ENCODE measurements around the gene TMEM51. TPM values are rescaled to one million over a fixed set of nuclear protein-coding genes. Genes with fewer than 3 reads are reported as not detected.

Gene TMEM51
- polyA plus RNA-seq, 3 donors = 2.8 to 17.9 (median 3.6) TPM

DNA sequence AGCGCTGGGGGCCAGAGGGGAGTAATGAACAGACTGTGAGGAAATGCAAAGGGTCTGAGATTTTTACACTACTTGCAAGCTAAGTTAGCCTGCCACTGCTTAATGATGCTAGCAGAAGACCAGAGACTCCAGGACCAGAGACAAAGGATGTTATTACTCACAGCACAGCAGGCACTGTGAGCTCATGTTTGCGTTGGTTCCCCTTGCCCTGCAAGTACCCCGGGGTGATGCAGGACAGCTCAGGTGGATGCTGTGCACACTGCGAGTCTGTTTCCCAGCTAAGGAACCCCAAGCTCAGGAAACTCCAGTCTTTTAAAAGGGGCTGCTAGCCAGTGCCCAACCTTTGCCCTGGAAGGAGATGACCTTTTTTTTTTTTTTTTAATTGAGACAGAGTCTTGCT, 94.7 kb downstream of the TMEM51 start:
- WGBS, 3 donors = 89 to 93% (median 90%) methylated on average over 4 of the region's 4 CpGs
- H3K27ac ChIP-seq (ENCODE audit: low read depth, low read length) = no peak overlapping the region

DNA sequence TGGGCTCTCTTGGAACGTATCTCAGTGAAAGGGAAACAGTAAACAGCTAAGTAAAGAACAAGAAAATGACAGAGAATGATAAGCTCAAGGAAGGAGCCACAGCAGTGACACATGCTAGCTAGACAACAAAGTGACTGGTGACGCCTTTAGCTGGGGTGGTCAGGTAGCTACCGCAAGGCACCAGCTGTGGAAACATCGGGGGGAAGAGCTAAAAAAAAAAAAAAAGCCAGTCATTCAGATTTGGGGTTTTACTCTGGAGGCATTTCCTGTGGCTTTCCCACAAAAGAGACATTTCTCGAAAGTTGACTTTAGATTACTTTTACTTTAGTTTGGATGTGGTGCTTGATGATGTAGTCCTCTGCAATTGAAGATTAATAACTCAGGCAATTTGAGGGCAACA, 95.5 kb downstream of the TMEM51 start:
- WGBS, 3 donors = 47 to 60% (median 50%) methylated on average over 5 of the region's 5 CpGs
- no peak overlapping the region for H3K27ac ChIP-seq (ENCODE audit: low read depth, low read length)

DNA sequence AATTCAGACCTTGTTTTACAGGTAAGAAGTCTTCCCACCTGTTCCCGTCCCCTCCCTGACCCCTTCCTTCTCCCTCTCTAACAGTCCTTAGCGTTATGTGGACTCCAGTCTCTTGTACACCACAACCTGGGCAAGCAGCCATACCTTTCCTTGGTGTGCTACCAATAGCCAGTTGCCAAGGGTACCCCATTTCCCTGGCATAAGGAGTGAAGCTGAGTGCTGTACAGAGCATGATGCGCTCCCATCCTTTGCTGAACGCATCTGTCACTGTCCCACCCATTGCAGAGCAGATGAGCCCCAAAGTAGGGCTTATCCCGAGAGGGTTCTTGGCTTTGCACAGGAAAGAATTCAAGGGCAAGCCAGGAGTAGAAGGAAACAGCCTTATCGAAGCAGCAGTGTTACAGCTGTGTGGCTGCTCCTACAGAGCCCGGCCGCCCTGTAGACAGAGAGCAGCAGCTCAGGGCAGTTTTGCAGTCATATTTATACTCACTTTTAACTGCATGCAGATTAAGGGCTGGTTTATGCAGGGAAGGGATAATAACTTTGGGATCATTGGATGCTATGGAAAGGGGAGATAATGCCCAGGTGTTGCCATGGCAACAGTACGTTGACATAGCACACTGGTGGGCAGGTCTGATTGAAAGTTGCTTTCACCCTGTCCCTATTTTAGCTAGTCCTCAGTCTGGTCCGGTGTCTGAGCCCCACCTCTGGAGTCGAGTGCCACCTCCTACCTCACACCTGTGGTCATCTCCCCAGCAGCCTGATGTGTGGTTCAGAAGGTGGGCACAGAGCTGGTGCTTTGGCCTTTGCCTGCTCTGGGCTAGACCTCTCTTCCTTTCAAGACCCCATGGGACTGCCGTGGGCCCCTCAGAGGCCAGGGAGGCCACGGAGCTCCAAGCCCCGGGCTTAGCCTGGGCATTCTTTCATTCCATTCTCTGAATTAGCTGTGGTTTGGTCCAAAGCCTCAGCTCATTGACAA, 98.6 kb downstream of the TMEM51 start:
- WGBS, 3 donors = 77 to 79% (median 79%) methylated on average over 14 of the region's 14 CpGs
- no peak overlapping the region for H3K27ac ChIP-seq (ENCODE audit: low read depth, low read length)

- no peak overlapping the region for H3K27ac ChIP-seq (ENCODE audit: low read depth, low read length)
- WGBS, 3 donors = 38 to 50% (median 49%) methylated on average over 2 of the region's 2 CpGs
These were observed 101.0 kb downstream of the TMEM51 start for GRCh38 chr1:15254559-15254958.

GRCh38 chr1:15255582-15256149, 102.1 kb downstream of the TMEM51 start:
- WGBS, 3 donors = 72 to 87% (median 83%) methylated on average over 4 of the region's 4 CpGs
- no peak overlapping the region for H3K27ac ChIP-seq (ENCODE audit: low read depth, low read length)

- no peak overlapping the region for H3K27ac ChIP-seq (ENCODE audit: low read depth, low read length)
- 88 to 94% (median 89%) methylated on average over 3 of the region's 3 CpGs for WGBS, 3 donors
These were observed 103.0 kb downstream of the TMEM51 start for GRCh38 chr1:15256584-15256983.

GRCh38 chr1:15257309-15257708, 103.8 kb downstream of the TMEM51 start:
- 76 to 88% (median 84%) methylated on average over 14 of the region's 14 CpGs for WGBS, 3 donors
- no peak overlapping the region for H3K27ac ChIP-seq (ENCODE audit: low read depth, low read length)

DNA sequence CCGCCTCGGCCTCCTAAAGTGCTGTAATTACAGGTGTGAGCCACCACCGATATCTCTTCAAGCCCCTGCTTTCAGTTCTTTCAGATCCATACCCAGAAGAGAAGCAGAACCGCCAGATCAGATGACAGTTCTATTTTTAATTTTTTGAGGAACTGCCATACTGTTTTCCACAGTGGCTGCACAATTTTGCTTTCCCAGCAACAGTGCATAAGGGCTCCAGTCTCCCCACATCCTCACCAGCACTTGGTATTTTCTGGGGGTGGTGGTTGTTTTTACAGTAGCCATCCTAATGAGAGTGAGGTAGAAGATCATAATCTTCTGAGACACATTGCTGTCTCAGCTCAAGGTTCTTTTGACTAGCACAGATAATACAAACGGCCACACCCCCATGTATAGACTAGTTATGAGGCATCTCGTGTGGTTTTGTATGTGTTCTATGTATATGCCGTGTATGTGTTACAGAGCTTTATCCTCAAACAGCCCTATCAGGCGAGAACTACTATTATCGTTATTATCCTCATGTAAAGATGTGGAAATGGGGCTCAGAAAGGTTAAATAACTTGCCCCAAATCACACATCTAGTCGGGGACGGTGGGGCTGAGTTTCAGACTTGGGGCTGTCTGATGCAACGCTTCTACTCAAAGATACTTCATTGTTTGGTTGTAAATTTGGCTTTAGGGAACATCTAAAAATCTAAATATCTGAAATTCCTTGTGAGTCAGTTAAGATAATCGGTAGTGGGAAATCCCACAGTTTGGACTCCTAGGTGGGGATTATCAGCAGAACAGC, 105.5 kb downstream of the TMEM51 start:
- no peak overlapping the region for H3K27ac ChIP-seq (ENCODE audit: low read depth, low read length)
- 75 to 86% (median 77%) methylated on average over 13 of the region's 13 CpGs for WGBS, 3 donors

- H3K27ac ChIP-seq (ENCODE audit: low read depth, low read length) = no peak overlapping the region
- 86 to 89% (median 88%) methylated on average over 9 of the region's 9 CpGs for WGBS, 3 donors
These were observed 106.1 kb downstream of the TMEM51 start for GRCh38 chr1:15259622-15260007.

DNA sequence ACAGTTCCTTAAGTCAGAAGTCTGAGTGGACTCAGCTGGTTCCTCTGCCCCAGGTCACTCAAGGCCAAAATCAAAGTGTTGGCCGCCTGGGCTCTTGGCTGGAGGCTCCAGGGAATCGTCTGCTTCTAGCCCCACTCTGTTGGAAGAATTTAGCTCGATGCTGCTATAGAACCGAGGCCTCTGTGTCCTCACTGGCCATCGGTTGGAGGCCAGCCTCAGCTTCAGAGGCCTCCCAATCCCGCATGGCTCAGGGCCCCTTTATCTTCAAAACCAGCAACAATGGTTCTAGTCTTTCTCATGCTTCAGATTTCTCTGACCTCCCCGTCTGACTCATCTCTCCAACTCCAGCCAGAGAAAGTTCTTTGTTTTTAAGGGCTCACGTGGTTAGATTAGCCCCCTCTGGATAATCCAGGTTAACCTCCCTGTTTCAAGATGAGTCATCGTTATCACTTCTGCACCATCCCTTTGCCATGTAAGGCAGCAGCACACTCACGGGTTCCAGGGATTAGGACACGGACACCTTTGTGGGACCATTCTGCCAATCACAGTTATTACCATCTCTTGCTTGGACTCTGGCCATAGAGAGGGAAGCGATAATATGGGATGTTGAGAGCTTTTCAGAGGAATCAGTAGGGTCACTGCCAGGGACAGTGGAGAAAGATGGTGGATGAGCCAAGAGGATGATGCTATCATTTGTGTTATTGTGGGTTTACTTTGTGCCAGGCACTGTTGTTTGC, 107.0 kb downstream of the TMEM51 start:
- WGBS, 3 donors = 63 to 77% (median 74%) methylated on average over 12 of the region's 12 CpGs
- H3K27ac ChIP-seq (ENCODE audit: low read depth, low read length) = no peak overlapping the region

DNA sequence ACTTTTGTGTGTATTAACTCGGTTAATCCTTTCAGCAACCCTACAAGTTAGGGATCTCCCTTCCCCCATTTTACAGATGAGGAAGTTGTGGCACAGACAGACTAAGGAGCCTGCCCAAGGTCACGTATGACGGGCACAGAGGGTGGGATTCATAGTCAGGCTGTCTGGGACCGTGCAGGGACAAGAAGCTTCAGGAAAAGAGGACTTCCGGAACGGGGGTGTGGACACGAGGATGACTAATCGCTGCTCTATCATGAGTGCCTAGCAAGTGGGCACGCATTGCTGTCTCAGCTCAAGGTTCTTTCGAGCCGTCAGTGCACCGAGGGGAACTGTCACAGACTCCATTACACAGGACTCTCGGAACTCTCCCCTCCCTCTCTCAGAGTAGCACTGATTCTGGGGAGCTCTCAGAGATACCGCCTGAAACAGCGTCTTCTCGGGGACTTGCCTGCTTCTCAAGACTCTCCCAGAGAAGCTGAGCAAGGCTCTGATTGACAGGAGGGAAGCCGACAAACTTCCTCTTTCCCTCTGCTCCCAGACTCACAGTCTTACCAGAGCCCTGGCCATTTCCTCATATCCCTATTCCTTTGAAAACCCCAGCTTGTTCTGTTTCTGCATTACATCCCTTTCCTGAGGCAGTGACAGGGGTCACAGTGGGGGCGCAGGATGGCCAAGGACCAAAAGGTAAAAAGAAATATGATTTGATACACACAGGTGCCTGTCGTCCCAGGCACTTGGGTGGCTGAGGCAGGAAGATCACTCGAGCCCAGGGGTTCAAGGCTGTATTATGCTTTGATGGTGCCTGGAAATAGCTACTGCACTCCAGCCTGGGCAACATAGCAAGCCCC, 107.8 kb downstream of the TMEM51 start:
- WGBS, 3 donors = 26 to 29% (median 27%) methylated on average over 20 of the region's 20 CpGs
- H3K27ac ChIP-seq (ENCODE audit: low read depth, low read length) = no peak overlapping the region

- WGBS, 3 donors = 93 to 98% (median 94%) methylated on average over 2 of the region's 2 CpGs
- H3K27ac ChIP-seq (ENCODE audit: low read depth, low read length) = no peak overlapping the region
These were observed 108.4 kb downstream of the TMEM51 start for GRCh38 chr1:15262003-15262377.

- WGBS, 3 donors = 83 to 93% (median 86%) methylated on average over 5 of the region's 5 CpGs
- no peak overlapping the region for H3K27ac ChIP-seq (ENCODE audit: low read depth, low read length)
These were observed 109.2 kb downstream of the TMEM51 start for GRCh38 chr1:15262706-15263105.

- WGBS, 3 donors = 80 to 89% (median 86%) methylated on average over 2 of the region's 2 CpGs
- no peak overlapping the region for H3K27ac ChIP-seq (ENCODE audit: low read depth, low read length)
These were observed 111.2 kb downstream of the TMEM51 start for GRCh38 chr1:15264769-15265168.

Measured in adipose tissue (tissue), 3 donors.